HG02623 (cell line): ENCODE measurements around the gene PLCB3.

Experiments used
- ATAC-seq: cut with Tn5 transposase; IDR thresholded peaks from one replicate; pipeline ENCODE4 v1.9.1; 2021; ENCODE audit warnings: moderate library complexity; ENCODE audit not compliant: unreplicated experiment

The PLCB3 gene

DNA sequence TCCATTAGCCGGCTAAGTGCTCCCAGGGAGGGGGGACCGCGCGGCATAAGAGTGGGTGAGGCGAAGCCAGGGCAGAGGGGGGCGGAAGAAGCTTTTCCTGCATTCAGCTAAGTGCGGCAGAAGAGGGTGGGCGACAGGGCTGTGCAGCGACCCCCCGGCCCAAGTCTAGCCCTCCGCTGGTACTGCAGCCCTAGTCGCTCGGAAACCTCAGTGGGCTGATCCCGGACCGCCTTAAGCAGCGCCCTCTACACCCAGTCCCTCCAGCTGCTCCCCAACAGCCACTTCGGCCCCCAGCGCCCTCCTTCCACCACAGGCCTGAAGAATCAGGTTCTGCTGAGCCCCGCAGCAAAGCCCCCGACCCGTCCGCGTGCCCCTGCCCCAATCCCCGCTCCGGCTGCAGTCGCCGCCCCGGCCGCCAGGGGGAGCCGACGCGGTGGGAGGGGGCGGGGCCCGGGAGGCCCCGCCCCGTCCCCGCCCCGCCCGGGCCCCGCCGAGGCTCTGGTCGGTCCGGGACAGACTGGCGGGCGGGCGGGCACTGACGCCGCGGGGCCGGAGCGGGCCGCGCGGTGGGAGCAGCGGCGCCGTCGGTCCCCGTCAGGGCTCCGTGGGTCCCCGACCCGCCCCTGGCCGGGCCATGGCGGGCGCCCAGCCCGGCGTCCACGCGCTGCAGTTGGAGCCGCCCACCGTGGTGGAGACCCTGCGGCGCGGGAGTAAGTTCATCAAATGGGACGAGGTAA, at the start of gene PLCB3:
Gene PLCB3, plus strand, starts transcription at position 515 of the 737 bp plus-strand sequence. Its CDS starts 120 bp downstream, at position 635.
- ATAC-seq: peak; percentile 41

DNA sequence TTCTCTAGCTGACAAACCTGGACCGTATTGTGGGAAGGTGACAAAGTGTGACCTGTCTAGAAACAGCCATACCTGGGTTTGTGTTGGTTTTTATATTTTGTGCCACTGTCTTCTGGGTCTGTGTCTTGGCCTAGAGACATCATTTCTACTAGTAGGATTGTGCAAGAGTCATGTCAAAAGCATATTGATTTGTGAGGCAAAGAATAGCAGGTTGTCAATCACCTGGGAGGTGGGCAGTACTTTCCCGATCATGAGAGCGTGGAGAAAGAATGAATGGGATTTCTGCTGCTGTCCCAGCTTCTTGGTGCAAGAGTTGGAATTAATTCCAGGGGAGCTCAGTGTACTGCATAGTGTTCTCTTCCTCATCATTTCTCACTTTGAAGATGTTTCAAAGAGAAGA, 49.8 kb upstream of the PLCB3 start:
- ATAC-seq: no peak

DNA sequence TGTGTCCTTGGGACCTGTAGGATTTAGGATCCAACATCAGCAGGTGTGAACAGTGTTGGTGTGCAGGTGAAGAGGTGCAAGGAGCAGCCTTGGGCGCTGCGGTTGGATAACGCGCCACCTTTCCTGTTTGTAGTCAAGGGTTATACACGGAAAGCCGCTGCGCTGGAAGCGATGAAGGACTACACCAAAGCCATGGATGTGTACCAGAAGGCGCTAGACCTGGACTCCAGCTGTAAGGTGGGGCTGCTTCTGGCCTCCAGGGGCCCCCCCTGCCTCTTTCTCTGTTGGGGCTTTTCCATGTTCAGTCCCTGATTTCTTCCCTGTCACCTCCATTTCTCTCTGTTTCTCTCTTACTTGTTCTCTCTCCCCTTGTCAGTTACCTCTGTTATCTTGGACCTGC, 48.3 kb upstream of the PLCB3 start:
- no peak for ATAC-seq

DNA sequence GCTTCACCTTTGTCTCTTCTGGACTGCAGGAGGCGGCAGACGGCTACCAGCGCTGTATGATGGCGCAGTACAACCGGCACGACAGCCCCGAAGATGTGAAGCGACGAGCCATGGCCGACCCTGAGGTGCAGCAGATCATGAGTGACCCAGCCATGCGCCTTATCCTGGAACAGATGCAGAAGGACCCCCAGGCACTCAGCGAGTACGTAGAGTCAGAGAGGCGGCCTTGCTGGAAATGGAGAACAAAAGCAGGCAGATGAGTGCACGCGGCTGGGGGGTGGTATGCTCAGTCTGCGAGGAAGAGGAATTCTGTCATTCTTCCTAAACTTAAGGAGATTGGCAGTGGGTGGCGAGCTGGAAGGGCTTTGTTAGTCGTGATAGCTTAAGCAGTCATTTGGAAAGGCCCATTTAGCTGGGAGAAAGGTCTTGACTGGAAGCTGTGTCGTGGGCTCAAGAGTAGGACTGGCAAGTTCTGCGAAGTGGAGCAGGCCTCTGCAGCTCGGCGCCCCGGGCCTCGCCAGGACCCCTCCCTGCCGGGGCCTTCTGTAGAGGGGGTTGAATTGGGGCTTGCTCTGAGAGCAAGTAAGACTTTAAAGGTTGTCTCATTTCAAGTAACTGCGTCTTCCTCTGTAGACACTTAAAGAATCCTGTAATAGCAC, 47.8 kb upstream of the PLCB3 start:
- ATAC-seq: no peak

DNA sequence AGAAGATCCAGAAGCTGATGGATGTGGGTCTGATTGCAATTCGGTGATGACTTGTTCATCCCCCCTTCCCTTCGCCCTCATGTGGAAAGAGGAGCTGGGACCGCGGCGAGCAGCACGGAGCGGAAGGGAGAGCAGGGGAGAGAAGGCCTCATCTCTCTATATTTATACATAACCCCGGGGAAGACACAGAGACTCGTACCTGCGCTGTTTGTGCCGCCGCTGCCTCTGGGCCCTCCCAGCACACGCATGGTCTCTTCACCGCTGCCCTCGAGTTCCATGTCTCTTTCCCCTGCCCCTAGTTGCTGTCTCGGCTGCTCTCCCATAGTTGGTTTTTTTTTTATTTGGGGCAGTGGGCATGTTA, 47.3 kb upstream of the PLCB3 start:
- no peak for ATAC-seq

DNA sequence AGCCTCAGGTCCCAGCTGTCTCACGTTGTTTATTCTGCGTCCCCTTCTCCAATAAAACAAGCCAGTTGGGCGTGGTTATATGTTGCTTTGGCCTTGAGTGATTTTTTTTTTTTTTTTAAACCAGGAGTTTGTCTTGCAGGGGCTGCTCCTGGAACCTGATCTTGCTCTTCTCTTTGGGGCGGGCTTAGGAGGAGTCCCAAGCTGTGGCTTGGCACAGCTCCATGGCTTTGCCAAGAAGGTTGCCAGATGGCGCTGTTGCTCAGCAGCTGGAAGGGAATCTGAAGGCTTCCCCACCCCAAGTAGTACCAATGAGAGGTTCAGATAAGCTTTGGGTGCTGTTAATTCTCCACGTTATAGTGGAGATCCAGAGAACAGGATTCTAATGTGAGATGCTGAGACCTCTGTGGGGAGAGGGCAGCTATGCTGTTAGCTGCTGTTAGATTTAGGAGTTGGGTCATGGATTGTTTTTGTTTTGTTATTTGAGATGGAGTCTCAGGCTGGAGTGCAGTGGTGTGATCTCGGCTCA, 46.8 kb upstream of the PLCB3 start:
- no peak for ATAC-seq

DNA sequence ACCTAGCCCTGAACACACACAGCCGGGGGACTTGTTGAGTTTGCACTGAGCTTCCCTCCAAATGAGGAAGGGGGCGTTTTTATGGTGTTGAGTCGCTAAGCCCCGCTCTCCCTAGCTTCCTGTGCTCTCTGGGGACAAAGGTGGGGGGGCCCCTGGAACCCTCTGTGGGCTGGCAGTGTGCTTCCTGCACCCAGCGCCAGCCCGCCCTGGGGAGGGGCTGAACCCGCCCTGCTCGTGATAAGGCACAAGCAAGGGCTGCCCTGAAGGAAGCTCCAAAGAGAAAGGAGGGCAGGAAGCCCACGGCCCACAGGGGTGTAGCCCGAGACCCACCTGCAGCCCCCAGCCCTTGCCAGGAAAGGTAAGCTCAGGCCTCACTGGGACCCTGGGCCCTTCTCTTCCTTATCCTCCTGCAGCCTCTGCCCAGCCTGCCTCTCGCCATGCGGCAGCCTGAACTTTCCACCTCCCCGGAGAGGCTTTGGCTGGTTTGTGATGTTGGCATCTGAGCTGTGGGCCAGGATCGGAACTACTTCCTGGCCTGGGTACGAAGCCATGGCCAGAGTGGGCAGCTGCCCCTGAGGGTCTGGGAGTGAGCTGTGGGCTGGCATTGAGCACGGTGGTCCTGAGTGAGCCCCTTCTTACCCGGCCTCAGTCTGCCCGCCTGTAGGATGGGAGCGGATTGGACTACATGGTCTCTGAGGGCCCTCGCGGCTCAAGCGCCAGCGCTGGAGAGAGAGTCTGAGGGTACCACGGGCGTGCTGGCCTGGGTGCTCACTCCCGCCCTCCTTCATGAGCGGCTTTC, 44.7 kb upstream of the PLCB3 start, which contains the start of gene FERMT3:
Gene FERMT3, plus strand, starts transcription at position 265 of the 799 bp plus-strand sequence. CDS start 644 bp downstream, outside the sequence.
- ATAC-seq: no peak

DNA sequence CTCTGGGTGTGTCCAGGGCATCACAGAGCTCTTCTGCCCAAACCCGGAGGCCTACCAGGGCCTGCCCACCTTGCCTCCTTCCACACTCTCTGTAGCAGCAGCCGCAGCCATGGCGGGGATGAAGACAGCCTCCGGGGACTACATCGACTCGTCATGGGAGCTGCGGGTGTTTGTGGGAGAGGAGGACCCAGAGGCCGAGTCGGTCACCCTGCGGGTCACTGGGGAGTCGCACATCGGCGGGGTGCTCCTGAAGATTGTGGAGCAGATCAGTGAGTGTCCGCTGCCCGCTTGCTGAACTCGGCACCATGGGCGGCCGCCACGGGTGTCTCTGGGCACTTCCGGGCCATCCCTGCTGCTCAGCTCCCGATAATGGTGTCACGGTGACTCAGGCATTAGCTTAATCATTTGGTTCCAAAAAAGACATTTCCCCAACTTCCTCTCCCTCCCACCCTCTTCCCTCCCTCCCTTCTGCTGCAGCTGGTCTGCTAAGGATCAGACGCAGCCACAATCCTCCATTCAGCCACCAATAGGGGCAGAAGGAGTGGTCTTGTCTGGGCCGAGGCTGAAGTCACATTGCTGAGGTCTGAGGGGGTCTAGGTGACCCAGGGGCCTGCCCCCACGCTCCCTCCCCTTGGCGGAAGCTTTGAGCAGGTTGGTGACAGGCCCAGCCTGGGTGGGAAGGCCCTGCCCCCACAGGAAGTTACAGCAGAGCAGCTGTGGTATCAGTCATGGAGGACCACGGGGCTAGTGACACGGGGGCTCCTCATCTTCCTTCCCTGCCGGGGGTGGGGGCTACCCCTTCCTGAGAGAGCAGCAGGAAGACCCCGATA, 43.9 kb upstream of the PLCB3 start:
- peak; percentile 44 for ATAC-seq

DNA sequence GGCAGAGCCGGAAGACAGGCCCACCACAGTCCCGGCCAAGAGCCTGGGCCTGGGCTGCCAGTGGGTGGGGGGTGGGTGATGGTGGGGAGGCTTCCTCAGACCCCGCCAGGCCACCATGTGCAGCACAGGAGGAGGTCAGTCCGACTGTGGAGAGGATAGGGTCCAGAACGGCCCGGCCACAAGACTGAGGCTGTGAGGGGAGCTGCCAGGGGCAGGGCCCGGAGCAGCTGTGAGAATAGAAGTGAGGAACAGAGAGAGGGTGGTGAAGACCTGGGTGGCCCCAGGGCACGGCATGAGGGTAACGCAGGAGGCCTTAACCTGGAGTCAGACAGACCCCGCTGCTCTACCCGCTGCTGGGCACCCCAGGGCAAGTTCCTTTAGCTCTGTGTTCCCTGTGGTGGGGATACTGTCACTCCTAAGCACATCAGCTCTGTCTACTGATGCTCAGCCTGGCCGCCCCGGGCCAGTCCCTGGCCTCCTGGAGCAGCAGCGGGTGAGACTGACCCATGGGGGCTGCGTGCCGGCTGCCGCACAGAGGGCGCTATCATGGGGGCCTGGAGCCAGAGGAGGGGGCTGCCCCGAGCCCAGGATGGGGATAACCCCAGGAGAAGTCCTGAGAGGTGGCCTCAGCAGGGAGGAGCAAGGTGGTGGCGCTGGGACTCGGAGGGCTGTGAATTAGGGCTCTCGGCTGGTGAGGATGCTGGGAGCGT, 43.1 kb upstream of the PLCB3 start:
- ATAC-seq: no peak

DNA sequence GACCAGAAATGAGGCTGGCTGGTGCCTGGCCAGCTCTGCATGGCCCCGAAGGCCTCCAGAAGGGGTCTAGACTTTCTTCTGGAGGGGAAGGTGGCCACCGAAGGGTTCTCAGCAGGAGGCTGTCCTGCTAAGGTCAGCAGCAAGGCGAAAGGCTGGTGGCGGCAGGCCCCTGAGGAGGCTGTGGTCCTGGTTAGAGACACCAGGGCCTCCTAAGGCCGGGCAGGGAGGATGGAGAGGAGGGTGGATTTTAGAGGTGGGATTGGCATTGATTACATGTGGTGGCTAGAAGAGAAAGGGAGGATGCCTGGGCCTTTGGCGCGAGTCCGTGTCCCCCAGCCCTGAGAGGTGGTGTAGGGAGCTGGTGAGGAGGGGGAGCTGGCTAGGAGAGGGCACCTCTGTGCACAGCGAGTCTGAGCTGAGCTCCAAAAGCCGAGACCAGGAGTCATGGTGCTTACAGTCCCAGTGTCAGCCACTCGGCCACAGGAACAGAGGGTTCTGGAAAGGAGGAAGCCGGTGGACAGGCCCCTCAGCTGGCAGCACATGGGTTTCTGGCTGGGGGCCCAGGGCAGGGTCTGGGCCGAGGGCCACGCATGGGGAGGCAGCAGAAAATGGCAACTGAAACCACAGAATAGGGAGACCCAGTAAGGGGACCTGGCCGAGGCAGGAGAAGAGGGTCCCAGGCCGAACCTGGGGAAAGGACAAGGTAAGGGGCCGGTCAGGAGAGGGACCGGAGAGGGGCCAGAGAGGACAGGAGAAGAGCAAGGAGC, 42.4 kb upstream of the PLCB3 start:
- no peak for ATAC-seq

DNA sequence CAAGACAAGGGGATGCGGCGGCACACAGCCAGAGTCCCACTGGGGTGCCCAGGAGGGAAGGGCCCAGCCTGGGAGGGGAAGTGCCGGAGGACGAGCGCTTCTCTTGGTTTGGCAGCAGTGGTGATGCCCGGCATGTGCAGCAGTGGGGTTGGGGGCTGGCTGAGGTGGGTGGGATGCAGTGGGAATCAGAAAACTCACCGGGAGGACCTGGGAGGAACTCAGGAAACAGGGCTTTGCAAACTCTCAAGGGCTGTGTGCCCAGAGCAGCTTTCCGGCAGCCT, 41.8 kb upstream of the PLCB3 start:
- no peak for ATAC-seq

DNA sequence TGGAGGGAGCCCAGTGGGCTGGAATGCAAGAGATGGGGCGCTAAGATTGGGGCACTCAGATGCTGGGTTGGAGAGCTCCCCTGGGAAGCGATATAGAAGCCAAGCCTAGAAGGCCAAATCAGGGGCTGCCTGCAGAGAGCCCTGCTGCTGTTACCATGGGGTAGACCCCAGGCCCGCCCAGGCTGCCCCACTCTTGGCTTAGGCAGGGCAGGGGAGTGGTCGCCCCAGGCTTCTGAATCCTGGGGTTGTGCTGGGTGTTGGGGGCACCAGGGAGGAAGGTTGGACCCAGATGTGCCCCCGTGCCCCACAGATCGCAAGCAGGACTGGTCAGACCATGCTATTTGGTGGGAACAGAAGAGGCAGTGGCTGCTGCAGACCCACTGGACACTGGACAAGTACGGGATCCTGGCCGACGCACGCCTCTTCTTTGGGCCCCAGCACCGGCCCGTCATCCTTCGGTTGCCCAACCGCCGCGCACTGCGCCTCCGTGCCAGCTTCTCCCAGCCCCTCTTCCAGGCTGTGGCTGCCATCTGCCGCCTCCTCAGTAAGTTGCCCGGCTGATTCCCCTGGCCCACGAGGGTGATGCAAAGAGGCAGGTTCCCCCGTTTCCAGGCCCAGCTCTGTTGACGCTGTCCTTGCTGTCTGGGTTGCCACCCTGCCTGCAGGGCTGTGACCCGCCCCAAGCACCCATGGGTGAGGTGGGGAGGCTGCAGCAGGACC, 40.9 kb upstream of the PLCB3 start:
- ATAC-seq: no peak

DNA sequence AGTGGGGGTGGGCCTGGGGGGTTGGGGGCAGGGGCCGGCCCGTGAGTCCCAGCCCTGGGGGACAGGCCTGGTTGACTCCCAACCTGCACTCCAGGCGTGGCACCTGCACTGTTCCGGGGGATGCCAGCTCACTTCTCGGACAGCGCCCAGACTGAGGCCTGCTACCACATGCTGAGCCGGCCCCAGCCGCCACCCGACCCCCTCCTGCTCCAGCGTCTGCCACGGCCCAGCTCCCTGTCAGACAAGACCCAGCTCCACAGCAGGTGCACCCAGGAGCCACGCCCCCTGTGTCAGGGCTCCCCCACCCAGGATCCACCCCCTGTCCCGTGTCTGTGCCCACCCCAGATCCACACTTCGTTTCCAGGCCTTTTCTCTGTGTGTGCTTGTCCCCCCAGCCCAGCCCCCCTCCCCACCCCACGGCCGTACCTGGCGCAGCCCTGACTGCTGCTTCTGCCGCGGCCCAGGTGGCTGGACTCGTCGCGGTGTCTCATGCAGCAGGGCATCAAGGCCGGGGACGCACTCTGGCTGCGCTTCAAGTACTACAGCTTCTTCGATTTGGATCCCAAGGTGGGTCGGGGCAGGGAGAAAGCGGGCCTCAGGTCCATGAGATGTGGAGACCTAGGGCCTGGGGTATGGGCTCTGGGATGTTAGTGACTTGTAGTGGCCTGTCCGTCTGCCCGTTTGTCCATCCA, 40.0 kb upstream of the PLCB3 start:
- ATAC-seq: no peak

DNA sequence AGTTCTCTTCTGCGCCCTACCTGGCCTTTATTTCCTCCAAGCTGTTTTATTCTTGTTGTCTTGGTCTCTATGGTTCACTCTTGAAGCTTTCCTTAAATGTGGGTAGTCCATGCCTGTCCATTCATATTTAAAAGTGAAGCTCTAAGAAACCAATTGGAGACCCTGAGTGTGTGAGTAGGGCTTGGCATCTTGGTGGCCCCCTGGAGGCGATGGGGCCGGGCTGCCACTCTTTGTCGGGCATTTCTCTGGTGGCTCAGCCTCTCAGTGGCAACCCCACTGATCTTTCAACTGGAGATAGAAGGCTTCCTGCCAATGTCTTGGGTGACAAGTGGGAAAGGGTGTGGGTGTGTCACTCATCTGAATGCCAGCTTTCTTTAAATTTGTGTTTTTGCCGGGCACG, 34.5 kb upstream of the PLCB3 start:
- ATAC-seq: no peak

DNA sequence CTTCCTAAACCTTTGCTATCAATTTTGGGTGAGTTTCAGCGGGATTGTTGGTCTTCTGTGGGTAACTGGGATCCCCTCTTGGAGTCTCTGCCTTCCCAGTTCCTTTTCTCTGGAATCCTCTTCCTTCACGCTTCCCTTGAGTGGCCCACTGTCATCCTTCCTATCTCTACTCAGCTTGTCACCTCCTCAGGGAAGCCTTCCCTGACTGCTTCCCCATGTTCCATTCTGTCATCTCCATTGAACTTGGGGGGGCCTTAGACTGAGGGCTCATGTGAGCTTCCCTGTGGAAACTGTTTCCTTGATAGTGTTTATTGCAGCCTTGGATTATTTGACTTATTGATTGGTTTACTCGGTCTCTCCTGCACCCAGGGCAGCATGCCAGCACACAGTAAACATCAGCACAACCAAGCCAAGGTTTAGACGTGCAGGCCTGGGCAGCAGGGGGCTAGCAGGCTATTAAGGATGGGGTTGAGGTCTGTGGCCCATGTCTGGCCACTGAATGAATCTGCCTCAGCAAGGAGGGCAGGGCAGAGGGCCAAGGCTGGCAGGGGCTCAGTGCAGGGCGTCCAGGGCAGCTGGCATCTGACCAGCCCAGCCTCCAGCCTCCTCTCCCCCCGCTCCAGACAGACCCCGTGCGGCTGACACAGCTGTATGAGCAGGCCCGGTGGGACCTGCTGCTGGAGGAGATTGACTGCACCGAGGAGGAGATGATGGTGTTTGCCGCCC, 32.5 kb upstream of the PLCB3 start:
- ATAC-seq: no peak

DNA sequence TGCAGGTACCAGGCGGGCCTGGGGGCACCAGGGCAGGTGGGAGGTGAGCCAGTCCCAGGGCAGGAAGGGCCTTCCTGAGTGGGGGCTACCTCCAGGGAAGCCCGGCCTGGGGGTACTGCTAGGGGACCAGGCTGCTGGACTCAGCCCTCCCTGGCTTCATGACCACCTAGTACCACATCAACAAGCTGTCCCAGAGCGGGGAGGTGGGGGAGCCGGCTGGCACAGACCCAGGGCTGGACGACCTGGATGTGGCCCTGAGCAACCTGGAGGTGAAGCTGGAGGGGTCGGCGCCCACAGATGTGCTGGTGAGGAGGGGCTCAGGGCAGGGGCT, 32.0 kb upstream of the PLCB3 start:
- no peak for ATAC-seq

DNA sequence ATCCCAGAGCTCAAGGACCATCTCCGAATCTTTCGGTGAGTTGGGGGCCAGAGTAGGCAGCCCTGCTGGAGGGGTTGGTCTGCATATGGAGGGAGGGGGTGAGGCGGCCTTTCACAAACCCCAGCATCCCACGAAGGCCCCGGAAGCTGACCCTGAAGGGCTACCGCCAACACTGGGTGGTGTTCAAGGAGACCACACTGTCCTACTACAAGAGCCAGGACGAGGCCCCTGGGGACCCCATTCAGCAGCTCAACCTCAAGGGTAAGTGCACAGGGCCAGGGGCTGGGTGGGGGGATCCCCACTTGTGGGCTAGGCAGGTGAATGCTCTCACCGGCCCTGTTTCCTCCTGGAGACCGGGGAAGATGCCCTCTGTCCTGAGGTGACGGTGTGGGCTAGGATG, 31.6 kb upstream of the PLCB3 start:
- ATAC-seq: no peak

DNA sequence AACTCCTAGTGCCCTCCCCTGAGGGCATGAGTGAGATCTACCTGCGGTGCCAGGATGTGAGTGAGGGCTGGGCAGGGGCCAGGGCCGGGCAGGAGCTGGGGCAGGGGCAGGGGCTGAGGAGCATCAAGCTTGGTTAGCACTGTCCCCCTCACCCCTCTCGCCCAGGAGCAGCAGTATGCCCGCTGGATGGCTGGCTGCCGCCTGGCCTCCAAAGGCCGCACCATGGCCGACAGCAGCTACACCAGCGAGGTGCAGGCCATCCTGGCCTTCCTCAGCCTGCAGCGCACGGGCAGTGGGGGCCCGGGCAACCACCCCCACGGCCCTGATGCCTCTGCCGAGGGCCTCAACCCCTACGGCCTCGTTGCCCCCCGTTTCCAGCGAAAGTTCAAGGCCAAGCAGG, 31.1 kb upstream of the PLCB3 start:
- no peak for ATAC-seq
